Lower leg skin (tissue), 4 donors: Measurements from ENCODE around the gene AKR7A3. TPM values are rescaled to one million over a fixed set of nuclear protein-coding genes. Genes with fewer than 3 reads are reported as not detected.
A peak's percentile ranks its signal among the peaks of the same experiment; 100 is the strongest.
"Not testable (repeated sequence)": the region's sequence is repeated elsewhere in the genome, so short reads cannot be mapped to it uniquely, and the experiment has no call there.

Experiments
- DNase-seq, 2 donors: peaks; one replicate each; pipeline ENCODE4 v3.0.0-alpha.2; 2019; ENCODE audit warnings: low spot score in 2 of 2
- H3K4me3 ChIP-seq: fragments of 200-600 bp; sonication (generic); 2 replicates; pipeline ENCODE4 v1.5.1; 2017; ENCODE audit warnings: mild to moderate bottlenecking, low read depth; ENCODE audit not compliant: poor library complexity, severe bottlenecking
- CTCF ChIP-seq, 3 donors: fragments of 450-650 bp; IDR thresholded peaks; one replicate each; pipeline ENCODE4 v1.5.1; 2016; ENCODE audit warnings: antibody characterized with exemption in 3 of 3, mild to moderate bottlenecking in 3 of 3, moderate library complexity in 2 of 3
- POLR2A ChIP-seq, 2 donors: fragments of 450-650 bp; IDR thresholded peaks; one replicate each; pipeline ENCODE4 v1.6.1; 2016 to 2017; ENCODE audit warnings: antibody characterized with exemption in 2 of 2, mild to moderate bottlenecking in 1 of 2, moderate library complexity in 1 of 2
- WGBS, 2 donors: methylation state at CpG; one replicate each; pipeline ENCODE4 v1.1.5; 2018; 5-methylcytosine and 5-hydroxymethylcytosine counted together
- intact Hi-C: fragments of 100-400 bp; cut with DNase I; formaldehyde crosslinking; loops from one replicate; pipeline ENCODE4 v1.15.0; 2023; ENCODE audit warnings: low total_unique reads
- total RNA-seq, 4 donors: library from RNA; depleted of rRNA; stranded (reverse); fragments of >200 nt; gene quantifications; one replicate each; pipeline ENCODE4 v1.1.0, GENCODE V29; 2016

The AKR7A3 gene
- total RNA-seq, 4 donors from 2014 or later: 0.84 to 2.4 (median 1.6) TPM

DNA sequence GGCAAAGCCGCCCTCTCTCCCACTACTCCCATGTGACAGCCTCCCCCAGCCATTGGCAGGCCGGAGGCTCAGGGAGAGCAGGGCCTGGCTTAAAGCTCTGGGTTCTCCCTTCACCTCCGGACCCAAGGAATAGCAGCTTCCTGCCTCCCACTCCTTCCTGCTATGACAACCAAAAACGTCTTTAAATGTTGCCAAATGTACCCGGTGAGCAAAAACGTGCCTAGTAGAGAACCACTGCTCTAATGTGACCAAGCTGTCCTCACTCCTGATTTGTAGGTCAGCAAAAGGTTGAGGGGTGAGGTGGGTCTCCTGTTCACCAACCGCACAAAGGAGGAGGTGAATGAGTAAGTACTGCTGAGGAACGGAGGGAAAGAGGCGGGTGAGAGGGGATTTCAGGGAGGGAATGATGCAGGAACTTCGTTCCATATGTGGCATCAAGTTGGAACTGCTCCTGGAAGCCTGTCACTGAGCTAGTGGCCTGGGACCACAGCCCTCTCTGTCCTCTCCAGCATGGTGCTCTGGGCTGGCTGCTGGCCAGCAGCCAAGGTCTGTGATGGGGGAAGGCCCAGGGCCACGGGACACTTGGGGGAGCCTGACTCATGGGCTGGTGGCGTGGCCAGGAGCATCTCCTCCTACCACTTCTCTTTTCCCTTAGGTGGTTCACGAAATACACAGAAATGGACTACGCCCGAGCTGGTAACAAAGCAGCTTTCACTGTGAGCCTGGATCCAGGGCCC lies 31.2 kb downstream of the AKR7A3 start:
- DNase-seq: no peak

GRCh38 chr1:19256301-19256700 lies 32.3 kb downstream of the AKR7A3 start:
- DNase-seq, intact Hi-C loops, H3K4me3 ChIP-seq: not testable (repeated sequence)
- 91% methylated on average over 5 of the region's 5 CpGs for WGBS, 2 donors

More for the DNA sequence above, 31.2 kb downstream of the AKR7A3 start:
- intact Hi-C loops: no loop called here
- 61 to 72% methylated on average over 15 of the region's 15 CpGs for WGBS, 2 donors
- no peak for TF ChIP-seq CTCF (IDR thresholded peaks at IDR 0.05)
- no peak for TF ChIP-seq POLR2A (IDR thresholded peaks at IDR 0.05)
- H3K4me3 ChIP-seq: no peak overlapping the region

DNA sequence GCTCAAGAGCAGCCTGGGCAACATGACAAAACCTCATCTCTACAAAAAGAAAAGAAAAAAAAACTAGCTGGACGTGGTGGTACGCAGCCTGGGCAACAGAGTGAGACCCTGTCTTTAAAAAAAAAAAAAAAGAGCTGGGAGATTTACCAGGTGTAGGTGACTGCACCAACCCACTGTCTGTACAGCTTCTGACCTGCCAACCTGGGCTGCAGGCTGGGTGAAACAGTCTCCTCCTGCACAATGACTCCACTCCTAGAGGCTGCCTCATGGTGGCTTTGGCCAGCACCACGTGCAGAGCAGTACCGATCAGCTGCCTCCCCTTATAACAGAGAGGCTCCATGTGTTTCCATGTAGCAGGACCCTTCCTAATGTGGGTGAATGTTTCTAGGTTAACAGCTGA lies 33.3 kb downstream of the AKR7A3 start:
- no peak for TF ChIP-seq POLR2A (IDR thresholded peaks at IDR 0.05)
- TF ChIP-seq CTCF (IDR thresholded peaks at IDR 0.05): no peak
- H3K4me3 ChIP-seq: no peak overlapping the region
- intact Hi-C loops: no loop called here
- DNase-seq: no peak
- WGBS, 2 donors: 74 to 79% methylated on average over 4 of the region's 4 CpGs

DNA sequence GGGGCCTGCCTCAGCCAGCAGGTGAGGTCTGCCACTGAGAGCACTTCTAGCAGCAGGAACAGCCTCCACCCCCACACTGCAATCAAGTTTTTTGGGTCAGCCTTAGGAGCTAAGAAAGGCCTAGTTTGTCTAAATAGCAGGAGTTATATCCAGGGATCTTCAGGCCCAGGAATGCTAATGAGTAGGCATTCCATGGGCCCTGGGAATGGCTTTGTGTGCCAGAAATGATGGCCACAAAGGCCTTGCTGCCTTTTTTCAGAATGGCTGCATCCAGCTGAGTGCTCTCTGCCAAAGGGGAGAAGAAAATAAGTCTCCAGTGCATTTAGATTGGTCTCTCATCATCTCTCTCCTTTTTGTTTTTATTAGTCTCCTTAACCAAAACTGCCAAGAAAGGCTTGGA lies 34.2 kb downstream of the AKR7A3 start:
- no peak for DNase-seq
- H3K4me3 ChIP-seq: no peak overlapping the region
- TF ChIP-seq CTCF (IDR thresholded peaks at IDR 0.05) (no peak), POLR2A (IDR thresholded peaks at IDR 0.05) (no peak)
- intact Hi-C loops: no loop called here

DNA sequence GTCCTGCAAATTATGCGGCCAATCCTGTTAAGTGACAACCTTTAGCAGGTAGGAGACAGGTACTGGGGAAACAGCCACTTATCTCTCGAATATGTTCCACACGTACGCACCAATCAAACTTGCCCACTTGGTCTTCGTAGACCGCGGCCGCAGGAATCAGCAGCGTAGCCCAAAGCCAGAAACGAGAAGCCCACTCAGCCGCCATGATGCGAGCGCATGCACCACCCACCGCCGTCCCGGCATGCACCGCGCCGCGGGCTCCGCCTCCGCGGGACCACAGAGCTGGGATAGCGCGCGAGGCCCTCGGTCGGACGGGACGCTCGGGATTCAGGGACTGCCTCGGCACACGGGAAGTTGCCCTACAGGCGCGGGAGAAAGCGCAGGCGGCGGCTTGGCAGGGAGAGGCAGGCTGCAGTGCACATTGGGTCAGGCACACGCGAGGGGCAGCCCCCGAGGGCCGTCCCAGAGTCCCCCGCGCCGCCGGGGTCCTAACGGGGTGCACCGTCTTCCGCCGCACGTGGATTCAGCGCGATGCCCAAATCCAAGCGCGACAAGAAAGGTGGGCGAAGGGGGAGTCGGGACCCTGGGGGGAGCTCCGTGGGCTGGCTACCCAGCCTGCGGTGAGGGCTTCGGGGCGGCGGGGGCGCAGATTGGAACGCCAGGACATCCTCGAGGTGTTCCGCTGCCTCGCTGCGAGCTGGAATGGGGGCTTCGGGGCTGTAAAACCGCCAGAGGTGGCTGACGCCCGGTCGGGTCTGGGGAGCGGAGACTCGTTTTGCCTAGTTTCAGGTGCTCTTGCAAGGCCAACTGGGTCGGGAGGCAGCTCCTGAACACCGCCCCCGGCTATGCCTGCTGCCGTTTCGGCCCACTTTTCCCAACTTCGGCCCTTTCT lies 37.0 kb downstream of the AKR7A3 start, which contains the start of the genes EMC1 and MRTO4:
EMC1 (minus strand) TSS at position 220 of the 892 bp plus-strand sequence; CDS start at position 205, 15 bp downstream.
MRTO4 (plus strand) TSS at position 501 of the 892 bp plus-strand sequence; CDS start at position 532, 31 bp downstream.
- peak; percentile 73 to 97 for DNase-seq
- intact Hi-C loops: no loop called here
- TF ChIP-seq POLR2A (IDR thresholded peaks at IDR 0.05) (no peak), CTCF (IDR thresholded peaks at IDR 0.05) (no peak)
- WGBS, 2 donors: 0% methylated on average over 34 to 49 of the region's 81 CpGs
- H3K4me3 ChIP-seq: peak within 1 kb of the TSS; percentile 84
